ENCODE results near the gene CAMK2G.
A peak's percentile ranks its signal among the peaks of the same experiment; 100 is the strongest.
"Not testable (repeated sequence)": the region's sequence is repeated elsewhere in the genome, so short reads cannot be mapped to it uniquely, and the experiment has no call there.

The CAMK2G gene

DNA sequence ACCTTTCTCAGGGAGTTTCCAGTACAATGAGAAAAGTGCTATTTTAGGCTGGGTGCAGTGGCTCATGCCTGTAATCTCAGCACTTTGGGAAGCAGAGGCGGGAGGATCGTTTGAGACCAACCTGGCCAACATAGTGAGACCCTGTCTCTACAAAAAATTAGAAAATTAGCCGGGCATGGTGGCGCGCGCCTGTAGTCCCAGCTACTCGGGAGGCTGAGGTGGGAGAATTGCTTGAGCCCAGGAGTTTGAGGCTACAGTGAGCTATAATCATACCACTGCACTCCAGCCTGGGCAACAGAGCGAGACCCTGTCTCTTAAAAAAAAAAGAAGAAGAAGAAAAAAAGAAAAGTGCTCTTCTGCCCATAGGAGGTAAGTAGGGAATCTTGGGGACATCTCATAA is 78.3 kb downstream of the CAMK2G start:
- H3K4me1 ChIP-seq (ENCODE audit: control insufficient read depth in 1 of 2, insufficient read depth in 2 of 2, low read length in 2 of 2); H3K27me3 ChIP-seq (ENCODE audit: low read depth, low read length); H3K27ac ChIP-seq (ENCODE audit: low read length); H3K9me3 ChIP-seq (ENCODE audit: control insufficient read depth in 1 of 2, low read length in 2 of 2); H3K4me3 ChIP-seq (ENCODE audit: low read depth in 1 of 2, low read length in 2 of 2): not testable (repeated sequence)
- peaks cover 76 to 91% of the 10 kb centered on the region in 2 donors for H3K36me3 ChIP-seq (ENCODE audit: control insufficient read depth in 1 of 2, insufficient read depth in 2 of 2, low read length in 2 of 2)

DNA sequence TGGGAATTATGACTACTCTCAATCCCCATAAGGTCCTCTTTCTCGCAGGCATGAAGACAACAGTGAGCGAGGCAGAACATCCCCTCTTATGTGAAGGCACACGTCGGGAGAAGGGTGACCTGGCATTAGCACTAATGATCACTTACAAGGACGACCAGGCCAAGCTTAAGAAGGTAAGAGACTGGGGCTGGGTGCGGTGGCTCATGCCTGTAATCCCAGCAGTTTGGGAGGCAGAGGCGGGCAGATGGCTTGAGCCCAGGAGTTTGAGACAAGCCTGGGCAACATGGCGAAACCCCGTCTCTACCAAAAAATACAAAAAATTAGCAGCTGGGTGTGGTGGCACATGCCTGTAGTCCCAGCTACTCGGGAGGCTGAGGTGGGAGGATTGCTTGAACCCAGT is 78.9 kb downstream of the CAMK2G start:
- peaks cover 78 to 90% of the 10 kb centered on the region in 2 donors for H3K36me3 ChIP-seq (ENCODE audit: control insufficient read depth in 1 of 2, insufficient read depth in 2 of 2, low read length in 2 of 2)
- H3K27me3 ChIP-seq (ENCODE audit: low read depth, low read length); H3K9me3 ChIP-seq (ENCODE audit: control insufficient read depth in 1 of 2, low read length in 2 of 2); H3K4me3 ChIP-seq (ENCODE audit: low read depth in 1 of 2, low read length in 2 of 2); H3K4me1 ChIP-seq (ENCODE audit: control insufficient read depth in 1 of 2, insufficient read depth in 2 of 2, low read length in 2 of 2); H3K27ac ChIP-seq (ENCODE audit: low read length): not testable (repeated sequence)

DNA sequence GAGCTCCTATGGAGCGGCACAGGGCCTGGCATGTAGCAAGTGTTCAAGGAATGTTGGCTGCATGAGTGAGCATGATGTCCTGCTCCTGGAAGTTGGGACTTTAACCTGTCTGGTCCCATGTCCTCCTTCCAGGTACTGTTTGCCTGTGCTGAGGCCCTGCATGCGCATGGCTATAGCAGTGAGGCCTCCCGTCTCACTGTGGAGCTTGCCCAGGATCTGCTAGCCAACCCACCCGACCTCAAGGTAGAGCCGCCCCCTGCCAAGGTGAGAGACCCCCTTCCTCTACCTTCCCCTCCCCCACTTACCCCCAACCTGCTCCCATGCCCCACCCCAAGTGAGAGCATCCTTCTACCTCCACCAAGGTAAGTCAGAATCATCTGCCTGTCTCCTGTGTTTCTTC is 80.9 kb downstream of the CAMK2G start:
- peaks cover 84 to 92% of the 10 kb centered on the region in 2 donors for H3K36me3 ChIP-seq (ENCODE audit: control insufficient read depth in 1 of 2, insufficient read depth in 2 of 2, low read length in 2 of 2)
- no peak overlapping the region for H3K4me3 ChIP-seq (ENCODE audit: low read depth in 1 of 2, low read length in 2 of 2)
- no peak overlapping the region for H3K27ac ChIP-seq (ENCODE audit: low read length)
- H3K4me1 ChIP-seq (ENCODE audit: control insufficient read depth in 1 of 2, insufficient read depth in 2 of 2, low read length in 2 of 2): peaks cover 0 to under 1% of the 10 kb centered on the region in 2 donors
- H3K9me3 ChIP-seq (ENCODE audit: control insufficient read depth in 1 of 2, low read length in 2 of 2): no peaks in the 10 kb centered on the region
- no peaks in the 10 kb centered on the region for H3K27me3 ChIP-seq (ENCODE audit: low read depth, low read length)

DNA sequence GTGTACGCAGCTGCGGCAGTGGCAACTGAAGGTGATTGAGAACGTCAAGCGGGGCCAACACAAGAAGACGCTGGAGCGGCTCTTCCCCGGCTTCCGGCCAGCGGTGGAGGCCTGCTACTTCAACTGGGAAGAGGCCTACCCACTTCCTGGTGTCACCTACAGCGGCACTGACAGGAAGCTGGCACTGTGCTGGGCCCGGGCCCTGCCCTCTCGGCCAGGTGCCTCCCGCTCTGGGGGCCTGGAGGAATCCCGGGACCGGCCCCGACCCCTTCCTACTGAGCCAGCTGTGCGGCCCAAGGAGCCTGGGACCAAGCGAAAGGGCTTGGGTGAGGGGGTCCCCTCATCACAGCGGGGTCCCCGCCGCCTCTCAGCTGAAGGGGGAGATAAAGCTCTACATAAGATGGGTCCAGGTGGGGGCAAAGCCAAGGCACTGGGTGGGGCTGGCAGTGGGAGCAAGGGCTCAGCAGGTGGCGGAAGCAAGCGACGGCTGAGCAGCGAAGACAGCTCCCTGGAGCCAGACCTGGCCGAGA is 82.4 kb downstream of the CAMK2G start:
- Histone ChIP-seq H3K27me3 (ENCODE audit: low read depth, low read length) (no peaks in the 10 kb centered on the region), H3K9me3 (ENCODE audit: control insufficient read depth in 1 of 2, low read length in 2 of 2) (no peaks in the 10 kb centered on the region), H3K4me1 (ENCODE audit: control insufficient read depth in 1 of 2, insufficient read depth in 2 of 2, low read length in 2 of 2) (peaks cover 0 to 14% of the 10 kb centered on the region in 2 donors), H3K27ac (ENCODE audit: low read length) (no peak overlapping the region), H3K4me3 (ENCODE audit: low read depth in 1 of 2, low read length in 2 of 2) (no peak overlapping the region), H3K36me3 (ENCODE audit: control insufficient read depth in 1 of 2, insufficient read depth in 2 of 2, low read length in 2 of 2) (peaks cover 69 to 77% of the 10 kb centered on the region in 2 donors)

DNA sequence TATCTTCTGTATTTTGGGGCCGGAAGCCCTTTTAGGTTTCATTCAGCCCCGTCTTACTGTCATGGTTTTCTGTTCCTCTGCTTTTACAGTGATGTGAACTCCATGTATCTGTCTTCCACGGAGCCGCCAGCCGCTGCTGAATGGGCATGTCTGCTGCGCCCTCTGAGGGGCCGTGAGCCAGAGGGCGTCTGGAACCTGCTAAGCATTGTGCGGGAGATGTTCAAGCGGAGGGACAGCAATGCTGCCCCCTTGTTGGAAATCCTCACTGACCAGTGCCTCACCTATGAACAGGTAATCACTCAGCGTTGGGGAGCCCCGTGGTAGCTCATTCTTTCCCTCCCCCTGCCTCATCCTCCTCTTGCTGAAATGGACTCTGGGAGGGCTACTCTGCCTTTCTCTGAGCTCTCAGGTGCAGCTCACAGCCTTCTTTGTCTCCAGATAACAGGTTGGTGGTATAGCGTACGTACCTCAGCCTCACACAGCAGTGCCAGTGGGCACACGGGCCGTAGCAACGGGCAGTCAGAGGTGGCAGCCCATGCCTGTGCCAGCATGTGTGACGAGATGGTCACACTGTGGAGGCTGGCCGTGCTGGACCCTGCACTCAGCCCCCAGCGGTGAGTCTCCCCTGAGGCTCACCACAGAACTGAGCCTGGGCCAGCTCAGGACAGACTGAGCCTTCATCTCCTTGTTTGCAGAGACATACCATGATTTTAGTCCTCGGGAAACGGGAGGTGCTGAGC is 83.3 kb downstream of the CAMK2G start:
- peaks cover 0 to 23% of the 10 kb centered on the region in 2 donors for H3K4me1 ChIP-seq (ENCODE audit: control insufficient read depth in 1 of 2, insufficient read depth in 2 of 2, low read length in 2 of 2)
- H3K36me3 ChIP-seq (ENCODE audit: control insufficient read depth in 1 of 2, insufficient read depth in 2 of 2, low read length in 2 of 2): peaks cover 61 to 71% of the 10 kb centered on the region in 2 donors
- H3K4me3 ChIP-seq (ENCODE audit: low read depth in 1 of 2, low read length in 2 of 2): no peak overlapping the region
- H3K27ac ChIP-seq (ENCODE audit: low read length): no peak overlapping the region
- no peaks in the 10 kb centered on the region for H3K27me3 ChIP-seq (ENCODE audit: low read depth, low read length)
- no peaks in the 10 kb centered on the region for H3K9me3 ChIP-seq (ENCODE audit: control insufficient read depth in 1 of 2, low read length in 2 of 2)

DNA sequence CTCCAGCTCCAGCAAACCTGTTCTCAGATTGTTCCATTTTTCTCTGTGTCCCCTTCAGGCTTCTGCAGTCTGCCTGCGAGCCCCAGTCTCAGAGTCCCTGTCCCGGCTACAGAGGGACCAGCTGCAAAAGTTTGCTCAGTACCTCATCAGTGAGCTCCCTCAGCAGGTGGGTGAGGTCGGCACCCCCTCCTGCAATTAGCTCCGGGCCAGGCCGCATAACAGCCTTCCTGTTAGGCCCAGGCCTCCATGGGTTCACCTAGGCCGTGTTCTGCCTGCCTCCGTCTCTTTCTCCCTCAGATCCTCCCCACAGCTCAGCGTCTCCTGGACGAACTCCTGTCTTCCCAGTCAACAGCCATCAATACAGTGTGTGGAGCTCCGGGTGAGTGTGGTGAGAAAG is 84.7 kb downstream of the CAMK2G start:
- H3K27ac ChIP-seq (ENCODE audit: low read length): no peak overlapping the region
- H3K4me3 ChIP-seq (ENCODE audit: low read depth in 1 of 2, low read length in 2 of 2): no peak overlapping the region
- H3K4me1 ChIP-seq (ENCODE audit: control insufficient read depth in 1 of 2, insufficient read depth in 2 of 2, low read length in 2 of 2): peaks cover 4 to 28% of the 10 kb centered on the region in 2 donors
- H3K36me3 ChIP-seq (ENCODE audit: control insufficient read depth in 1 of 2, insufficient read depth in 2 of 2, low read length in 2 of 2): peaks cover 54 to 59% of the 10 kb centered on the region in 2 donors
- no peaks in the 10 kb centered on the region for H3K9me3 ChIP-seq (ENCODE audit: control insufficient read depth in 1 of 2, low read length in 2 of 2)
- no peaks in the 10 kb centered on the region for H3K27me3 ChIP-seq (ENCODE audit: low read depth, low read length)

DNA sequence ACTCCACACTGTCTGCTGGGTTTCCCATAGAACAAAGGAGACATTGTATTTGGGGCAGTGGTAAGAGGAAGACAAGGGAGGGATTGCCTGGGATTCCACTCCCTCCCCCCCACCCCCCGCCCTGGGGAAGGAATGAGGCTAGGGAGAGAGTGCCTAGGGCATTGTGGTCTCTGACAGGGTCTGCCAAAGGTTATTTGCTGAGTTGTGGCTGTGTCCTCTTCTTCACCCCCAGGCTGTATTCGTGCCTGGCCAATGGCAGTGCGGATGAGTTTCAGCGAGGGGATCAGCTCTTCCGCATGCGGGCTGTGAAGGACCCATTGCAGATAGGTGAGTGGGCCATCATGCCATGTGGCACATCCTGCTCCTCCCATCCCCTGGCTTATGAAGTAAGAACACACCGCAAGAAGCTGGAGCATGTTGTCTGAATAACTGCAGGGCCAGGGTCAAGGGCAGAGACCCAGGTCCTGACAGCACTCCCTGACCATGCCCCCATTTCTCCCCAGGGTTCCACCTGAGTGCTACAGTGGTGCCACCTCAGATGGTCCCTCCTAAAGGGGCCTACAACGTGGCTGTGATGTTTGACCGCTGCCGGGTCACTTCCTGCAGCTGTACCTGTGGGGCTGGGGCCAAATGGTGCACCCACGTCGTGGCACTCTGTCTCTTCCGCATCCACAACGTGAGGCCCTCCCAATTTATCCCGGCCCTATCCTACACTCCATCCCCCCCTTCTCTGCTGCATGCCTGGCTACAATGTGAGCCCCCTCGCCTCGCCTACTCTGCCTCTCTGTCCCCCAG is 85.3 kb downstream of the CAMK2G start:
- no peak overlapping the region for H3K27ac ChIP-seq (ENCODE audit: low read length)
- peaks cover 5 to 31% of the 10 kb centered on the region in 2 donors for H3K4me1 ChIP-seq (ENCODE audit: control insufficient read depth in 1 of 2, insufficient read depth in 2 of 2, low read length in 2 of 2)
- H3K27me3 ChIP-seq (ENCODE audit: low read depth, low read length): no peaks in the 10 kb centered on the region
- no peaks in the 10 kb centered on the region for H3K9me3 ChIP-seq (ENCODE audit: control insufficient read depth in 1 of 2, low read length in 2 of 2)
- H3K4me3 ChIP-seq (ENCODE audit: low read depth in 1 of 2, low read length in 2 of 2): no peak overlapping the region
- peaks cover 48 to 53% of the 10 kb centered on the region in 2 donors for H3K36me3 ChIP-seq (ENCODE audit: control insufficient read depth in 1 of 2, insufficient read depth in 2 of 2, low read length in 2 of 2)

DNA sequence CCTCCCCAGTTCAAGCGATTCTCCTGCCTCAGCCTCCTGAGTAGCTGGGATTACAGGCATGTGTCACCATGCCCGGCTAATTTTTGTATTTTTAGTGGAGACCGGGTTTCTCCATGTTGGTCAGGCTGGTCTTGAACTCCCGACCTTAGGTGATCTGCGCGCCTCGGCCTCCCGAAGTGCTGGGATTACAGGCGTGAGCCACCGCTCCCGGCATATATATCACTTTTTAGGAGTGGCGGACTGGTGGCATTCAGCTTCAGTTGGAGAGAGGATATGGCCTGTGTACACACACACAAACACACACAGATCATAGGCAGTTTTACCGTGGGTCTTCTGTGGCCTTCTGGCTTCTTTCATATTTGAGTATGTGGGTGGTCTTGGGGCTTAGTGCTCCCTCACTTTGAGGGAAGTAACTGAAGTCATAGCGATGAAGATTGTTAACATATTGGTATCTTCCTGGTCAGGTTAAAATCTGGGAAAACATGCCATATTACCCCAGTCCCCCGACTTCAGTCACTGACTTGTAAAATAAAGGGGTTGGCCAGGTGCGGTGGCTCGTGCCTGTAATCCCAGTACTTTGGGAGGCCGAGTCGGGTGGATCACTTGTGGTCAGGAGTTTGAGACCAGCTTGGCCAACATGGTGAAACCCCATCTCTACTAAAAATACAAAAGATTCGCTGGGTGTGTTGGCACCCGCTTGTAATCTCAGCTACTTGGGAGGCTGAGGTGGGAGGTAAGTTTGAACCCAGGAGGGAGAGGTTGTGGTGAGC is 87.1 kb downstream of the CAMK2G start:
- H3K27me3 ChIP-seq (ENCODE audit: low read depth, low read length); H3K9me3 ChIP-seq (ENCODE audit: control insufficient read depth in 1 of 2, low read length in 2 of 2); H3K27ac ChIP-seq (ENCODE audit: low read length): not testable (repeated sequence)
- Histone ChIP-seq H3K4me1 (ENCODE audit: control insufficient read depth in 1 of 2, insufficient read depth in 2 of 2, low read length in 2 of 2) (peaks cover 5 to 40% of the 10 kb centered on the region in 2 donors), H3K36me3 (ENCODE audit: control insufficient read depth in 1 of 2, insufficient read depth in 2 of 2, low read length in 2 of 2) (peaks cover 30 to 35% of the 10 kb centered on the region in 2 donors), H3K4me3 (ENCODE audit: low read depth in 1 of 2, low read length in 2 of 2) (peak overlapping the region in 1 of 2 donors; percentile 94)

DNA sequence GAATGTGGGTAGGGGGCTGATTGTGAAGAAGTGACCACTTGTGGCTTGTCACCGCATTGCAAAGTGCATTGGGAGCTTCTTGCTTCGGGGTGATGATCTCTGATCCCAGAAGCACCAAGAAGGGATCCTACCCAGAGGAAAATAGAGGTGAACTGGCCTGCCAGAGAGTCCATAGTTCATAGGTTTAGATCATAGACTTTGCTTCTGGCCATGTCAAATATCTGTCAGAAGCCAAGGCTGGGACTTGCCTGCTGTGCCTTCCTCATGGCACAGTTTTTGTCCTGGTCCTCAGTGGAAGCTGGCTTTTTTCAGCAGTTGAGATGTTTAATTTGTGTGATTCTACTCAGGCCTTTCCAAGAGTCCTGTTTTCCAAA is 87.9 kb downstream of the CAMK2G start:
- no peaks in the 10 kb centered on the region for H3K27me3 ChIP-seq (ENCODE audit: low read depth, low read length)
- no peaks in the 10 kb centered on the region for H3K9me3 ChIP-seq (ENCODE audit: control insufficient read depth in 1 of 2, low read length in 2 of 2)
- H3K27ac ChIP-seq (ENCODE audit: low read length): peak overlapping the region; percentile 83
- peaks cover 23 to 28% of the 10 kb centered on the region in 2 donors for H3K36me3 ChIP-seq (ENCODE audit: control insufficient read depth in 1 of 2, insufficient read depth in 2 of 2, low read length in 2 of 2)
- H3K4me1 ChIP-seq (ENCODE audit: control insufficient read depth in 1 of 2, insufficient read depth in 2 of 2, low read length in 2 of 2): peaks cover 5 to 40% of the 10 kb centered on the region in 2 donors
- H3K4me3 ChIP-seq (ENCODE audit: low read depth in 1 of 2, low read length in 2 of 2): peak overlapping the region; percentile 77 to 94

DNA sequence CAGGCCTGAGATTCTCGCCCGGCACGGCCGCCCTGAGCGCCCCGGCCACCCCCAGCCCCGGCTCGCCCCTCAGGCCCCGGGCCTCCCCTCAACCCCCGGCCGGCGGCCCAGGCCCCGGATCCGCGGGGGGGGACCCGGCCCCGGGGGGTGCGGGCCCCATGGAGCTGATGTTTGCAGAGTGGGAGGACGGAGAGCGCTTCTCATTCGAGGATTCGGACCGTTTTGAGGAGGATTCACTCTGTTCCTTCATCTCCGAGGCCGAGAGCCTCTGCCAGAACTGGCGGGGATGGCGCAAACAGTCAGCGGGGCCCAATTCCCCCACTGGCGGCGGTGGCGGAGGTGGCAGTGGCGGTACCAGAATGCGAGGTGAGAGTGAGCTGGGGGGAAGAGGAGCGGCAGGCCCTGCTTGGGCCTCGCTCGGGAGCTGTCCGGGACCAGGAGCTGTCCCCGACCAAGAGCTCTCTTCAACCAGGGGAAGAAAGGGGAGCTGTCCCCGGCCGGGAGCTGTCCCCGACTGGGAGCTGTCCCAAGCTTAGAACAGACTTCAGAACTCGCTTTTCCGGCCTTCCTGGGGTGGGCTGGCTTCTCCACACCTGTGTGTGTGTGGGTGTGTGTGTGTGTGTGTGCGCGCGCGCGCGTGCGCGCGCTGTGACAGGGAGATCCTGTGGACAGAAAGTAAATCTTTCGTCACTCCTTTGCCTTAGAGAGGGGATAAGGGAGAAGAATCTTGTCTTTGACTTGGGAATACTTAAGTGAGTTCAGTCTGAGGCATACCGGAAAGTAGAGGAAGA is 88.4 kb downstream of the CAMK2G start:
- Histone ChIP-seq H3K4me3 (ENCODE audit: low read depth in 1 of 2, low read length in 2 of 2) (peak overlapping the region; percentile 77 to 94), H3K9me3 (ENCODE audit: control insufficient read depth in 1 of 2, low read length in 2 of 2) (no peaks in the 10 kb centered on the region), H3K36me3 (ENCODE audit: control insufficient read depth in 1 of 2, insufficient read depth in 2 of 2, low read length in 2 of 2) (peaks cover 17 to 22% of the 10 kb centered on the region in 2 donors), H3K4me1 (ENCODE audit: control insufficient read depth in 1 of 2, insufficient read depth in 2 of 2, low read length in 2 of 2) (peaks cover 9 to 46% of the 10 kb centered on the region in 2 donors), H3K27ac (ENCODE audit: low read length) (peak overlapping the region; percentile 83), H3K27me3 (ENCODE audit: low read depth, low read length) (no peaks in the 10 kb centered on the region)

Measured in muscle layer of duodenum (tissue), 2 donors.